ENCODE data around the gene SOX9.

The SOX9 gene

DNA sequence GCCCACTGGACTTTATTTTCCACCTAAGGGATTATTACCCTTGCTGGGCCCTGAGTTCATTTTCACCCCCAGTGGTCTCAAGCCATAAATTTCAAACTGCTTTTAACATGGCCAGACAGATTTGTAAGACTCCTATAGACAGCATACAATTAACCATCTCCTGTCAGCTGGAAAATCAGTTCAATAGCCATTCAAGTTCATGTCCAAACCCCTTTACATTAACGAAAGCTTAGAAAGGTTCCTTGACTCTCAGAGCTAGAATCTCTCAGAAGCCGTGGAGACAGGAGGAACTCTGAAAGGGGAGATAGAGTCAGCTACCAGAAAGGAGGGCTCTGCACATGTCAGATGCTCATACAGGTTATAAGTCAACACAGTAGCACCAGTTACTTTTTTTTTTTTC is 23.3 kb downstream of the SOX9 start:
- DNase-seq: no peak
- in situ Hi-C loops (cut with HindIII; ENCODE audit: low pct_ligation_motif_present, low pct_unique_long_range_greater_than_20kb, low sequenced_read_pairs): loop anchor here (25.0 kb wide), 1 partner anchor 268 kb away; no protein-coding TSS in a partner anchor

GRCh38 chr17:72145562-72145961 is 24.7 kb downstream of the SOX9 start:
- DNase-seq: no peak
- in situ Hi-C loops (cut with HindIII; ENCODE audit: low pct_ligation_motif_present, low pct_unique_long_range_greater_than_20kb, low sequenced_read_pairs): loop anchor here (25.0 kb wide), 1 partner anchor 267 kb away; no protein-coding TSS in a partner anchor

DNA sequence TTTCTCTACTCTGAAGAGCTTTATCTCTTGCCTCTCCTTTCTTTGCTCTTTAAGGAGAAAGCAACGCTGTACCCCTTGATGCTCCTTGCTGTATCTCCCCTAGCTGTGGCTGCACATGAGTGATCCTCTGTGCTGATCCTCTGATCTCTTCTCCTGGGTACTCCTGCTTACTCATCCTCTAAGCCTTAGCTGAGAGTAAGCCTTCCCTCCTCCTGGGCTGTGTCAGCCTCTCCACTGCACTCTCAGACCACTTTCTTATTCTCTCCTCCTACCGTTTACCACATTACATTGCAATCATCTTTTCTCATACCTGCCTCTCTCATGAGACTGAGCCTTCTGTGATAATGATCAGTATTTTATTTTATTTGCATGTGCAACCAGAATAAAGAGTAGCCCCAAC is 25.1 kb downstream of the SOX9 start:
- DNase-seq: peak; percentile 43
- in situ Hi-C loops (cut with HindIII; ENCODE audit: low pct_ligation_motif_present, low pct_unique_long_range_greater_than_20kb, low sequenced_read_pairs): loop anchor here (25.0 kb wide), 1 partner anchor 266 kb away; no protein-coding TSS in a partner anchor

DNA sequence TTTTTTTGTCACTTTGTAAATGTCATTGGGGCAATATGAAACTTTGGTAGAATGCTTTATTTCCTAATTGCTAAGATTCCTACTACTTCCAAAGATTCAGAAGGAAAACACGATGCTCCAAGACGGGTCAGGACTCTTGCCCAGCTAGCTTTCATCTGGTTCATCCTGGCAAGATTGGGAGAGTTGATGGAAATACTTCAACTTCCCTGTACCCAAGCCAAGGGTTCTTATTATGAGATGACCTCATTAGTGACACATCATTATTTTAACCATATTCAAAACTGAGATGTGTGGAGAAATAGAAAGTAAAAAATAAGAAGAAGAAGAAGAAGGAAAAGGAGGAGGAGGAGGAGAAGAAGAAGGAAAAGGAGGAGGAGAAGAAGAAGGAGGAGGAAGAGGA is 25.6 kb downstream of the SOX9 start:
- in situ Hi-C loops (cut with HindIII; ENCODE audit: low pct_ligation_motif_present, low pct_unique_long_range_greater_than_20kb, low sequenced_read_pairs): loop anchor here (25.0 kb wide), 1 partner anchor 266 kb away; no protein-coding TSS in a partner anchor
- no peak for DNase-seq

DNA sequence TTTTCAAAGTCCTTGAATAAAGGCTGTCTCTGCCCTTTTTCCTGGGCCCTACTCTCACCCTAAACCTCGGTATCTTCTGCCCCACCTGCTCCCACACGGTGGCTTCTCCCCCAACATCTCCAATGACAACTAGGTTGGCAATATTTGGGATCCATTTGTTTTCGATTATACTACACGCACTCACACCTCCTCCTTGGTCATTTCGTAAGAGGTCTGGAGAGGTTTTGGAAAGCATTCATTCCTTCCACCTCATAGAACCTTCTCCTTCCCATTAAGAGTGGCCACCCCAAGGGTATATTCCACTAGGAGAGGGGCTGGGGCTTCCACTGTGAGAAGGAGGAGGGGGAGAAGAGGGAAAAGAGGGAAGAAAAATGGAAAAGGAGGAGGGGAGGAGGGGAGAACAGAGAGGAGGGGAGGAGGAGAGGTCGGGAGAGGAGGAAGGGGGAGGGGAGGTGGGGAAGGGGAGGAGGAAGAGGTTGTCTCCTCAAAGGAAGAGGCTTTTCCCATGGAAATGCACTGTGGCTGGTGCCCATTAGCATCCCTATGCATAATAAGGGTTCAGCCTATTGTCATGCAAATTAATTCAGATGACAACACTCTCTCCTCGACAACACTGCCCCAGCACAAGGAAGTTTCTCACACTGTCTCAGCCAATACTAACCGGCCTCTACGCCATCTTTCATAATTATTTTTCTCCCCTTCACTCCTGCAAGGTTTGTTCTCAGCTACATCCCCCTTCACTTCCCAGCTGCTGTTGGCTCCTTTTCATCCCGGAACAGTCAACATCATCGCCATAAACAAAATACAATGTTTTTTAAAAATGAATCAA is 30.0 kb downstream of the SOX9 start:
- no peak for DNase-seq
- in situ Hi-C loops (cut with HindIII; ENCODE audit: low pct_ligation_motif_present, low pct_unique_long_range_greater_than_20kb, low sequenced_read_pairs): no loop called here

DNA sequence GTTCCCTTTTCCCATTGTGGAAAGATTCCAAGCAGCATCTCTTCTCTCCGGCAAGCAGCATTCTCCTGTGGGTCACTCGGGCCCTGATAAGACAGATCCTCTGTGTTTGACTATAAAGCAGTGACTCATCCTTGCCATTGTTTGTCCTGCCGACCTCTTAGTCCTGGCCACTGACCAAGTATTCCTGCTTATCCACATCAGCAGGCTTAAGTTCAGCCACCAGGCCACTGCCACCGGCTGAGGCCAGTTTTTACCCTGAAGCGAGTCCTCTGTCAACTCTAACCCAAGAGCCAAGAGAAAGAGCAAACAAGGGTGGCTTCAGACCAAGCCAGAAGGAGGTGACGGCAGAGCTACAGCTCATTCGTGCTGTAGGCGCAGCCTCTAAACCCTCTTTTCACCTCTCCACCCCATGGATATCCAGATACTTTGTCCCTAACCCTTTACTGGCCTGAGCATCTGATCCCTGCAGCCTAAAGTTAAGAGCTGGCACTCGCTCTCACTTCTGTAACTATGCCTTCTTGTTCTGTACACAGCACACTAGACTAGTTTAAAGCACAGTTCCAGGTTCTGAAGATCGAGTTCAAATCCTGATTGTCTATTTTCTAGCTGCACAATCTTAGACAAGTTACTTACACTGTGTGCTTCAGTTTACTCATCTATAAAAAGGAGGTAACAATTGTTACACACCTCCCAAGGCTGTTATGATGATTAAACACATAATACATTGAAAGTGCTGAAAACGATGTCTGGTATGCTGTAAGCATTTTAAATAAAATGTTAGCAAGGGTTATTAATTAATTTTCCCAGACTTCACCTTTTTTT is 31.0 kb downstream of the SOX9 start:
- DNase-seq: peak; percentile 62
- in situ Hi-C loops (cut with HindIII; ENCODE audit: low pct_ligation_motif_present, low pct_unique_long_range_greater_than_20kb, low sequenced_read_pairs): no loop called here

DNA sequence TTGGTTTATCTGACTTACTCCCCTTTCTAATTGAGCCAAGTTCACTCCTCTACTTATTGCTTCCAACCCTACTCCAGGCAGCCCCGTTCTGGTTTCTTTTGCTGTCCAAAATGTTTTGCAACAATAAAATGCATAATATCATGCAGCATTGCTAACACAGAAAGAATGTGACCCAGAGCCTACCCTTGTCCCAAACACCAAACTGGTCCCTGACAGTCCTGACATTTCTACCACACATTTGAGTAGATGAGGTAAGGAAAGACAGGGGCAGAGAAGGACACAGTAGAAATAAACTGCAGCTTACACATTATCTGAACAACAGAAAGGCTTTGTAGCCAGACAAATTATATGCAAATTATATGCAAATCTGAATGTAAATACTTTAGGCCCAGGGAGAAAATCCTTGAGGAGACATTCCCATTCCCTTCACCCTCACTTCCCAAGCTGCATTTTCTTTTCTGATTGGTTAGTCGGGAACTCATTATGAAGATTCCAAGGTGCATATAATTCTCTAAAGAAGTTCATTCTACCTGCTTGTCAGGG is 31.6 kb downstream of the SOX9 start:
- in situ Hi-C loops (cut with HindIII; ENCODE audit: low pct_ligation_motif_present, low pct_unique_long_range_greater_than_20kb, low sequenced_read_pairs): no loop called here

DNA sequence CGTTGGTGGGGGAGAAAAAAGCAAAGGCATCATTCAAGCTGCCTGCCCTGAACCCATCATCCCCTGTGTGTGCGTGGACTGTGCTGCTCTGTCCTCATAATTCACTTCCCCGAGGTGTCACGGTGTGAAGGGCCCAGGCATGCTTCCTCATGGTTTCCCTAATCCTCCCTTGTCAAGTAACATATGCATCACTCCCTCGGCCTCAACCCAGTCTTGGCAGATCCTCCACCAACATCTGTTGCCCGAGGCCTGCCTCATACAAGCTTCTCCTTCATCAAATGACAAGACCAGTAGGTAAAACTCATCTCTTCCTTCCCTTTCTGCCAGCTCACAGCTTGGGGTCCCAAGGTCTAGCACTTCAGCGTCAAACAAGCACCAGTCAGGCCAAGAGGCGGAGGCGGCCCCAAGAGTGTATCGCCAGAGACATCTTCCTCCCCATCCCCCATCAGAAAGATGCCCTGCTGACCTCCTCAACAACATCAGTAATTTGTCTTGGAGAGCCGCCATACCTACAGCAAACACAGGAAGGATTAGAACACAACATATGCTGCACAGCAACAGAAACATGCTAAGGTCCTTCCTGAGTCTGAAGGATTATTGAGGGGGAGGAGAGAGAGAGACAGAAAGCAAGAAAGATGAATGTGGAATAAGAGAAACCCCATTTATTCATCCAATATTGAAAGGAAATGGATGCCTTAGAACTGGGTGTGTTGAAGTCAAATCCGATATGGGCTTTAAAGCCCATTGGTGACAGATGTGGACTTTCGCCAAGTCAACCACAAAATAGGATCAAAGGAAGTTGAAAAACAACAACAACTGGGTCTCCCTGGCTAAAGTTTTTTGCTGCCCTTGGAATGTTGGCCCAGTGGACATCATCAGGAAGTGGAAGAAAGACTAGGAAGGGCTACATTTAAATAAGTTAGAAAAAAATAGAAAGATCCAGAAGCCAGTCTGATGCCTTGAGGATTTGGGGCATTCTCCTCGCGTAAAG is 38.4 kb downstream of the SOX9 start:
- in situ Hi-C loops (cut with HindIII; ENCODE audit: low pct_ligation_motif_present, low pct_unique_long_range_greater_than_20kb, low sequenced_read_pairs): no loop called here
- no peak for DNase-seq

More for the DNA sequence above, 31.6 kb downstream of the SOX9 start:
- no peak for DNase-seq

GRCh38 chr17:72162569-72162968 is 41.7 kb downstream of the SOX9 start:
- no peak for DNase-seq
- in situ Hi-C loops (cut with HindIII; ENCODE audit: low pct_ligation_motif_present, low pct_unique_long_range_greater_than_20kb, low sequenced_read_pairs): no loop called here

DNA sequence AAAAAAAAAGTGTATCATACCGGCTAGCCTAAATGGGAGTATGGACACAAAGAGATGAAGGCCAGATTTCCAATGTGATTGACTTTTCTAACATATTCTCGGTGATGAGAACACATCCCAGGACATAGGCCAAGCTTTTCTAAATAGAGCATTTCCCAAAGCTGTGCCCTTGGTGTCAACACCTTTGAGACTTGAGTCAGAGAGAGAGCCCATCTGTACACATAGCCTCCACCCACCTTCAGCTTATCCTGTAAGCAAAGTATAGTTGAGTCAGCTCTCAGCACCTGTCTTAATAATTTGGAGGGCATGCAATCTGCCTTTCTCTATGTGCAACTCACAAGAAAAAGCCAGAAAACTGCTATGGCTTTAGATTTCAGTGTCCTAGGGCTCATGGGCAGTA is 42.7 kb downstream of the SOX9 start:
- in situ Hi-C loops (cut with HindIII; ENCODE audit: low pct_ligation_motif_present, low pct_unique_long_range_greater_than_20kb, low sequenced_read_pairs): no loop called here

GRCh38 chr17:72164158-72164739 is 43.4 kb downstream of the SOX9 start:
- in situ Hi-C loops (cut with HindIII; ENCODE audit: low pct_ligation_motif_present, low pct_unique_long_range_greater_than_20kb, low sequenced_read_pairs): no loop called here
- no peak for DNase-seq

More for the DNA sequence above, 42.7 kb downstream of the SOX9 start:
- DNase-seq: no peak

DNA sequence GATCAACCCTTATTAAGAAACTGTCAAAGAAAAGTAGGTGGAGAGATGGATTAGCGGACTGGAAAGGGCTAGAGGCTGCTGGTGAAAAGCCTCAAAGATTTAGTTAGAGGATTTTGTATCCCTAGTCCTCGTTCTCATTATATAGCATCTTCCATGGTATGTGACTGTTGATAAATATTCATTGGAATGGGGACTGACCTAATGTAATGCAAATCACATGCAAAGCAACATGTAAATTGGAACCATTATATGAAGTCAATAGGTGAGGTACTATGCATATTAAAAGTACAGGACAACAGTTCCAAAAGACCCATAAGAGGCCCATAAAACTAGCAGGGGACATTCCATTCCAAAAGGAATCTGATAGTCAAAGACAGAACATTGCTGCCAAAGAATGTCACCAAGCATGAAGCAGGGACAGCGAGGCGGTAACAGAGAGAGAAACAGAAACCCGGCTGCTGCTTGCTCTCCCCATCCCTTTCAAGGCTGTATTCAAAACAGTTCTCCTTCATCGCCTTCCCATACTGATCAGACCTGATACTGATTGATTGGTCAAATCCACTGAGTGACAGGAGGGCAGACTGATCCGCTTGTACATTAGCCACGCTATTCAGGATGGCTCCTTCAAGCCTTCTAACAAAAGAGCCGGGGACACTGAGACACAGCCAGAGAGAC is 44.5 kb downstream of the SOX9 start:
- in situ Hi-C loops (cut with HindIII; ENCODE audit: low pct_ligation_motif_present, low pct_unique_long_range_greater_than_20kb, low sequenced_read_pairs): no loop called here
- DNase-seq: no peak

DNA sequence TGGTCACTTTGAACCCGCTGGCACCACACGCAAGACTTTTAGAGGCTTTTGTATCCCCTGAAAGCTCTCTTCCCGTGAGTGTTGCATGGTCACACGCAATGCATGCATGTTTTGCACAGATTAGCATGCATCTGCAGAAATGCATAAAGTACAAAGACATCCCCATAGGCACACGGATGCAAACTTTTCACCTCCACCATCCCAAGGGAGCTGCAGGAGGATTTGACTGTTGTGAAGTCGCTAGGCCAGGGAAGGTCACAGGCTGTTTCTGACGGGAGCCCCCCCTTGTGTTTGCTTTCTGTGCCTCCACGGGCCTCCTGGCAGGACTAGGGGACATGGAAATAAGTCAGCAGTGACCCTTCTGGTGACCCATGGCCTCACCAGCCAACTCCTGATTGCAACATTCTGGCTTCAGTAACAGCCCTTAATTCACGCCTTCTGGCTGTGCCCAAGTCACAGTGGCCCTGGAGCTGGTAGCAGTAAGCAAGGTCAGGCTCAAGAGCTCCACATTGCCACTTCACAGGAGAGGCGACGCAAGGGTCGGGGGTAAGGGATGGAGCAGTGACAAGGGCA is 45.1 kb downstream of the SOX9 start:
- no peak for DNase-seq
- in situ Hi-C loops (cut with HindIII; ENCODE audit: low pct_ligation_motif_present, low pct_unique_long_range_greater_than_20kb, low sequenced_read_pairs): no loop called here

DNA sequence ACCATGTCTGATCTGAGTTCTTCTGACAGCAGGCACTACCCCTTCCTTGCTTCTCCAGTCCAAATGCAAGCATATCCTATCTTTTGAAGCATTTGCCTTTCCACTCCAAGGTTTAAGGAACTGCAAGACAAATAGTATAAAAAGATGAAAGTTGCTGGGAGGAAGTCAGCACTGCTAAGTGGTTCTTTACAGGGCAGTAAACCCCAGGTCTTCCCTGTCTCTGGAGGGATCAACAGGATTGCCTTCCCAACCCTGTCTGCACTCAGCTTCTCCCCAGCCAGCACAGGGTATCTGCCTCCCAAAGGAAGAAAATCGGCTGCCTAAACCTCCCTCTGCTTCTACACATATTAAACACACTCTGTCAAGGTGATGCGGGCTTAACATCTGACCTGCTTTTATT is 46.8 kb downstream of the SOX9 start:
- in situ Hi-C loops (cut with HindIII; ENCODE audit: low pct_ligation_motif_present, low pct_unique_long_range_greater_than_20kb, low sequenced_read_pairs): no loop called here
- no peak for DNase-seq

GRCh38 chr17:72169823-72170222 is 49.0 kb downstream of the SOX9 start:
- no peak for DNase-seq

DNA sequence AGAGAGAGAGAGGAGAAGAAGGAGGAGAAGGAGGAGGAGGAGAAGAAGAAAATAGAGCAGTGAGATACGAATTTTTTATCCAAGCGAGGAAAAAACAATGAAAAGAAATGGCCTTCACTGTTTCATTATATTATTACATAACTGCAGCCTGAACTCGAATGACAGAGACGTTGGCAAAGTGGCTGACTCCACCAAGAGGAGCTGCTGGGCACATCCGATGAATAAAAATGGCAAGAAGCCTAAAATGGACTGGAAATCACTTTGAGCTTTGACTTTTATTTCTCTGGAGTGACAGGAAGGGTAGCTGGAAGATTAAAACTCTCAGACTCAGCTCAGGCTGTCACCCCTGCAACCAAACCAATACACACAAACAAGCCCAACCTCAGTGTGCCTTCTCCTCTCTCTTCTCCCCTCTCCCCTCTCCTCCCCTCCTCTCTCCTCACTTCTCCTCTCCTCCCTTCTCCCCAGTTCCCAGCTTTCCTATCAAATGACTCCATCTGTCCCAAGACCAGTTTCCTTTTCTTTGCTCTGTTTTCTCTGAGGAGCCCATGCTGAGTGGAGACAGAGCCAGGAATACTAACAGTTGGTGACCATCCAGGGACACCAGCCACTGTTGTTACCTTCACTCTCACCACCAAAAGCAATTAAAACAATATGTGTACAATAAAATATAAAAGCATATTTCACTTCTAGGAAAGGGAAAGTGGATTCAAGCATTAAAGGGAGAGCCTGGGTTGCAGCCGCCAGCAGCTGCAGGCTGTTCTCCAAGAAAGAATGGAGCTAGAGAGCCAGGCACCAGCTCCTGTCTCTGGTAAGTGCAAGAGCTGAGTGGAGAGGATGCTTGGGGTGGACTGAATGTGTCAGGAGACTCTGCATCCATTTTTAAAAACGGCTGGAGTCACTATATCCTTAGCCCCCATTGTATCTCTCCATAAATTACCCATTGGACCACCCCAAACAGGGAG is 51.2 kb downstream of the SOX9 start:
- in situ Hi-C loops (cut with HindIII; ENCODE audit: low pct_ligation_motif_present, low pct_unique_long_range_greater_than_20kb, low sequenced_read_pairs): no loop called here

More at GRCh38 chr17:72169823-72170222, 49.0 kb downstream of the SOX9 start:
- in situ Hi-C loops (cut with HindIII; ENCODE audit: low pct_ligation_motif_present, low pct_unique_long_range_greater_than_20kb, low sequenced_read_pairs): no loop called here

More for the DNA sequence above, 51.2 kb downstream of the SOX9 start:
- no peak for DNase-seq

All from ACHN (cell line).